Thyroid gland (tissue), 4 donors: ENCODE measurements around the gene OR1D5. TPM values are rescaled to one million over a fixed set of nuclear protein-coding genes. Genes with fewer than 3 reads are reported as not detected.

ENCODE experiments used
- DNase-seq, 2 donors: peaks; one replicate each; pipeline ENCODE4 v3.0.0-alpha.2; 2019
- H3K27ac ChIP-seq, 3 donors: fragments of 200-600 bp; sonication (generic); 1 replicate in 2 of 3; 2 replicates in 1 of 3; pipeline ENCODE4 v1.5.1; 2016 to 2019; ENCODE audit warnings: mild to moderate bottlenecking in 1 of 3, moderate library complexity in 1 of 3
- H3K27me3 ChIP-seq: fragments of 200-600 bp; sonication (generic); one replicate; pipeline ENCODE4 v1.5.1; 2019
- H3K36me3 ChIP-seq, 2 donors: fragments of 200-600 bp; sonication (generic); one replicate each; pipeline ENCODE4 v1.5.1; 2016 to 2019
- H3K4me1 ChIP-seq, 2 donors: fragments of 200-600 bp; sonication (generic); one replicate each; pipeline ENCODE4 v1.5.1; 2017 to 2019
- H3K4me3 ChIP-seq, 3 donors: fragments of 200-600 bp; sonication (generic); replicated peaks in 1 of 3; 1 replicate in 2 of 3; 2 replicates in 1 of 3; pipeline ENCODE4 v1.5.1; 2016; ENCODE audit warnings: mild to moderate bottlenecking in 1 of 3
- H3K9me3 ChIP-seq: fragments of 200-600 bp; sonication (generic); one replicate; pipeline ENCODE4 v1.5.1; 2017
- POLR2A ChIP-seq, 2 donors: fragments of 450-650 bp; IDR thresholded peaks; one replicate each; pipeline ENCODE4 v1.6.1; 2017; ENCODE audit warnings: antibody characterized with exemption in 2 of 2, mild to moderate bottlenecking in 2 of 2, moderate library complexity in 1 of 2
- WGBS, 2 donors: methylation state at CpG; one replicate each; pipeline ENCODE4 v1.1.5; 2017; 5-methylcytosine and 5-hydroxymethylcytosine counted together
- intact Hi-C: fragments of 100-400 bp; cut with DNase I; formaldehyde crosslinking; loops from one replicate; pipeline ENCODE4 v1.15.1; 2023
- total RNA-seq, 4 donors: library from RNA; depleted of rRNA; stranded (reverse); fragments of >200 nt; gene quantifications; one replicate each; pipeline ENCODE4 v1.2.3, GENCODE V29; 2016
- TF ChIP-seq, protein P1 (sequence below), 6 experiments: fragments of 200-600 bp in 3 of 6; fragments of 450-650 bp in 3 of 6; sonication (generic) in 3 of 6; IDR thresholded peaks; one replicate each; pipeline ENCODE4 v1.5.1; 2016 to 2019; ENCODE audit warnings: antibody characterized with exemption in 6 of 6, mild to moderate bottlenecking in 2 of 6, inconsistent platforms in 1 of 6, moderate library complexity in 1 of 6

Gene OR1D5
- total RNA-seq, 4 donors from 2014 or later: not detected

DNA sequence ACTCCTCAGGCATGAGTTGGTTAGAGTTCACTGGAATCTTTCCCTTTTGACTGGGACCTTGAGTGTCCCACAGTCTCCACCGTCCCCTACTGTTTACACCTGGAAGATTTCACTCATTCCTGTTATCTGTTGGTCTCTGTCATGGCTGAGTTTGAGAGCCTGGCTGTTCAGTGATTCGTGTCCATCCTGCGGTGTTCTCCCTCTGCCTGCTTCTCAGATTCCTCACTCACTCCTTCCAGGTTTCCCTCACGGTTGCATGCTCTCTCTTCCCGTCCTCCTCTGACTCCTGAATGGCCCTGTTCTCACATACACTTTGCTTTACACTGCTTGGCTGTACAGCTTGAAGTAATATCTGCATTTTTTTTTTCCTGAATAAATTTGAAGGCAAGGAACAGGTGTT, 24.5 kb downstream of the OR1D5 start:
- Histone ChIP-seq H3K4me3 (no peak overlapping the region), H3K27me3 (no peaks in the 10 kb centered on the region), H3K9me3 (no peaks in the 10 kb centered on the region), H3K4me1 (peaks cover 0 to 9% of the 10 kb centered on the region in 2 donors), H3K27ac (no peak overlapping the region), H3K36me3 (no peaks in the 10 kb centered on the region)
- no peak for DNase-seq
- TF ChIP-seq POLR2A (IDR thresholded peaks at IDR 0.05): no peak
- TF ChIP-seq, protein P1, sequence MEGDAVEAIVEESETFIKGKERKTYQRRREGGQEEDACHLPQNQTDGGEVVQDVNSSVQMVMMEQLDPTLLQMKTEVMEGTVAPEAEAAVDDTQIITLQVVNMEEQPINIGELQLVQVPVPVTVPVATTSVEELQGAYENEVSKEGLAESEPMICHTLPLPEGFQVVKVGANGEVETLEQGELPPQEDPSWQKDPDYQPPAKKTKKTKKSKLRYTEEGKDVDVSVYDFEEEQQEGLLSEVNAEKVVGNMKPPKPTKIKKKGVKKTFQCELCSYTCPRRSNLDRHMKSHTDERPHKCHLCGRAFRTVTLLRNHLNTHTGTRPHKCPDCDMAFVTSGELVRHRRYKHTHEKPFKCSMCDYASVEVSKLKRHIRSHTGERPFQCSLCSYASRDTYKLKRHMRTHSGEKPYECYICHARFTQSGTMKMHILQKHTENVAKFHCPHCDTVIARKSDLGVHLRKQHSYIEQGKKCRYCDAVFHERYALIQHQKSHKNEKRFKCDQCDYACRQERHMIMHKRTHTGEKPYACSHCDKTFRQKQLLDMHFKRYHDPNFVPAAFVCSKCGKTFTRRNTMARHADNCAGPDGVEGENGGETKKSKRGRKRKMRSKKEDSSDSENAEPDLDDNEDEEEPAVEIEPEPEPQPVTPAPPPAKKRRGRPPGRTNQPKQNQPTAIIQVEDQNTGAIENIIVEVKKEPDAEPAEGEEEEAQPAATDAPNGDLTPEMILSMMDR (IDR thresholded peaks at IDR 0.05): no peak
- 33 to 34% methylated on average over 5 of the region's 5 CpGs for WGBS, 2 donors
- intact Hi-C loops: no loop called here

DNA sequence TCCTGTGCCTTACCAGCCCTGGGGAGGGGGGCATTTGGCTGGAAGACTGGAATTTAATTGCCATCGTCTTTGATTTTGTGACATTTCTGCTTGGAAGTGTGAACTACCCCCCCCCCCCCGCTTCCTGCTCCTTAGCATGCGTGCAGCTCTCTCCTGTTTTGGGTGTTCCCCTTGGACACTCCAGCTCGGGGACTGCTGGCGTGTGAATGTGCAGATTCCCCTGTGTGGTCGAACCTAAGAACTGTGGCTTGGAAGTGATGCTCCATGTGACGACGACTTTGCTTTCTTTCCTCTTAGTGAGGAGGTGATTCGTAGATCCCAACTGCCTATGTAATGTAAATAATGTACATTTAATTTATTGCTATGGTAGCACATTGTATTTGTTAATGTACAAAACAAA, 26.1 kb downstream of the OR1D5 start:
- Histone ChIP-seq H3K4me1 (peaks cover 0 to 9% of the 10 kb centered on the region in 2 donors), H3K9me3 (no peaks in the 10 kb centered on the region), H3K36me3 (no peaks in the 10 kb centered on the region), H3K27ac (no peak overlapping the region), H3K4me3 (no peak overlapping the region), H3K27me3 (no peaks in the 10 kb centered on the region)
- WGBS, 2 donors: 63 to 71% methylated on average over 7 to 8 of the region's 9 CpGs
- intact Hi-C loops: no loop called here
- no peak for TF ChIP-seq POLR2A (IDR thresholded peaks at IDR 0.05)
- TF ChIP-seq, protein P1 (IDR thresholded peaks at IDR 0.05): no peak
- no peak for DNase-seq

DNA sequence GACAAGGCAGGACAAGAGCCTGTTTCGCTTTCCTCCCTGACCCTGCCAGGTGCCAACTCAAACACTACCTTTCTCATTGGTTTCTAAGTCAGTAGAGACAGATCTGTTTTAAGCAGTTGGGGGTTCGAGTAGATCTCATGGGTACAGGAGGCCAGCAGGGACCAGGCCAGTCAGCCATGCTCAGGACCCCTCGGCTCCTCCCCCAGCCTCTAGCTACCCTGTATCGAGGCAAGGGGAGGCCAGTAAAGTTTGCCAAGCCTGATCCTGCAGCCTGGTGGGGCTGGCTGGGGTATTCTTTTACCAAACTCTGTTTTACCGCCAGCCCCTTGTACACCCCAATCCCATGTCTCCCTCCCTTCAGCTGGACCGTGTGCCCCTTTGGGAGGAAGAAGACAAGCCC, 26.6 kb downstream of the OR1D5 start:
- Histone ChIP-seq H3K27ac (no peak overlapping the region), H3K36me3 (no peaks in the 10 kb centered on the region), H3K4me1 (peaks cover 0 to 9% of the 10 kb centered on the region in 2 donors), H3K27me3 (no peaks in the 10 kb centered on the region), H3K4me3 (no peak overlapping the region), H3K9me3 (no peaks in the 10 kb centered on the region)
- intact Hi-C loops: no loop called here
- no peak for TF ChIP-seq POLR2A (IDR thresholded peaks at IDR 0.05)
- TF ChIP-seq, protein P1 (IDR thresholded peaks at IDR 0.05): no peak
- WGBS, 2 donors: 77 to 84% methylated on average over 5 to 6 of the region's 6 CpGs
- DNase-seq: no peak

DNA sequence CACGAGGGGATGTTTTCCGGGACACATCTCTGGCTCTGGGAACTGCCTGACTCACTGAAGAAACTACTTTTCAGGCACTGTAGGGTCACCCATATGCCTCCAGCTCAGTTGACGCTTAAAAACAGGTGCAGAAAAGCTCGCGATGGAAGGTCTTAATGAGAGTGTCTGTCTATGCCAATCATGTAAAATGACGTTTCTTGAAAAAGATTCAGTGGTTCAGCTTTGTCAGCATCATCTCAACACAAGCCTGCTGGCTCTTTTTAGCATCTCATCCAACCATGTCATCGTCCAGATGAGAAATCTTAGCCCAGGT, 27.5 kb downstream of the OR1D5 start:
- H3K27ac ChIP-seq: no peak overlapping the region
- H3K27me3 ChIP-seq: no peaks in the 10 kb centered on the region
- H3K4me3 ChIP-seq: no peak overlapping the region
- TF ChIP-seq, protein P1 (IDR thresholded peaks at IDR 0.05): no peak
- TF ChIP-seq POLR2A (IDR thresholded peaks at IDR 0.05): no peak
- no peaks in the 10 kb centered on the region for H3K36me3 ChIP-seq
- DNase-seq: no peak
- H3K9me3 ChIP-seq: no peaks in the 10 kb centered on the region
- intact Hi-C loops: no loop called here
- H3K4me1 ChIP-seq: peaks cover 0 to under 1% of the 10 kb centered on the region in 2 donors
- 91 to 93% methylated on average over 7 of the region's 7 CpGs for WGBS, 2 donors

DNA sequence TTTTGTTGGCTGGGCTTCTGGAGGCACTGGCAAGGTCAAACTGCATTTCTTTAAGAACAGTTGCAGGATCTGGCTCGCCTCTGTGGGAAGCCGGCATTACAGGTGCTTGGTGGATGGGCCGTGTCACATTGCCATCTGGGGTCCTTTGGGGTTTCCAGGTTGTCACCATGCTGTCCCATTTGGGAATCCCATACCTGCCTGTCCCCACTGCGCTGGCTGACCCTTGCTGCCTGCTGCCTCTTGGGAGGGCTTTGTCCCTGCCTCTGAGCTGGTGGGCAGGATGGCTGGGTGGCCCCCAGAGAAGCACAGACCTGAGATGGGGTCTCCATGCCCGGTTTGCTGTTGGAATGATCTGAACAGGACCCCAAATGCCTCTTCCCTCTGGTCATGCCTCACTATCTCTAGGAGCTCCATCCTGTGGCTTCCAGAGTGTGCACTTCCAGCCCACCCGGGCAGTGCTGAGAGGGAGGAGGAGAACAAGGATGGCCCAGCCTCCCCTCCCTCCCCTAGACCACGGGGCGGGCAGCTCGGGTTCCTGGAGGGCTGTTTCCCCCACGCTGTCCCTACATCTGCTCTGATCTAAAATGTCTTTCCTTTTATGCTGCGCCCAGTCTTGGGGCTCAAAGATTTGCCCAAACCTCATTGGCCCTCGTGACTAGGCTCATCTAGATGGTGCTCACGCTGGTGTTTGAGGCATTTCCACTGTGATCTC, 28.0 kb downstream of the OR1D5 start:
- no peaks in the 10 kb centered on the region for H3K4me1 ChIP-seq
- DNase-seq: no peak
- TF ChIP-seq, protein P1 (IDR thresholded peaks at IDR 0.05): no peak
- TF ChIP-seq POLR2A (IDR thresholded peaks at IDR 0.05): no peak
- no peak overlapping the region for H3K4me3 ChIP-seq
- intact Hi-C loops: no loop called here
- H3K27me3 ChIP-seq: no peaks in the 10 kb centered on the region
- no peaks in the 10 kb centered on the region for H3K9me3 ChIP-seq
- no peak overlapping the region for H3K27ac ChIP-seq
- 77 to 80% methylated on average over 9 to 12 of the region's 13 CpGs for WGBS, 2 donors
- peaks cover 0 to 2% of the 10 kb centered on the region in 2 donors for H3K36me3 ChIP-seq
